Measurements from ENCODE around the gene ANKMY2.

Gene ANKMY2

GRCh38 chr7:16561943-16562342, 83.6 kb downstream of the ANKMY2 start:
- Histone ChIP-seq H3K9ac (ENCODE audit: low read depth in 1 of 2, low read length in 2 of 2) (no peak overlapping the region), H3K36me3 (ENCODE audit: control insufficient read depth in 1 of 2, insufficient read depth in 2 of 2, low read length in 2 of 2) (no peaks in the 10 kb centered on the region), H3K27ac (ENCODE audit: low read depth, low read length) (no peak overlapping the region), H3K4me1 (ENCODE audit: control insufficient read depth in 1 of 2, insufficient read depth in 2 of 2, low read length in 2 of 2) (no peaks in the 10 kb centered on the region), H3K27me3 (ENCODE audit: control insufficient read depth in 1 of 2, insufficient read depth in 2 of 2, low read length in 2 of 2) (no peaks in the 10 kb centered on the region), H3K9me3 (ENCODE audit: control insufficient read depth in 1 of 2, low read length in 2 of 2) (no peaks in the 10 kb centered on the region), H3K4me3 (ENCODE audit: low read depth in 1 of 2, low read length in 2 of 2) (no peak overlapping the region)

- no peak overlapping the region for H3K4me3 ChIP-seq (ENCODE audit: low read depth in 1 of 2, low read length in 2 of 2)
- no peaks in the 10 kb centered on the region for H3K4me1 ChIP-seq (ENCODE audit: control insufficient read depth in 1 of 2, insufficient read depth in 2 of 2, low read length in 2 of 2)
- H3K27ac ChIP-seq (ENCODE audit: low read depth, low read length): no peak overlapping the region
- H3K9ac ChIP-seq (ENCODE audit: low read depth in 1 of 2, low read length in 2 of 2): no peak overlapping the region
- no peaks in the 10 kb centered on the region for H3K9me3 ChIP-seq (ENCODE audit: control insufficient read depth in 1 of 2, low read length in 2 of 2)
- no peaks in the 10 kb centered on the region for H3K27me3 ChIP-seq (ENCODE audit: control insufficient read depth in 1 of 2, insufficient read depth in 2 of 2, low read length in 2 of 2)
- no peaks in the 10 kb centered on the region for H3K36me3 ChIP-seq (ENCODE audit: control insufficient read depth in 1 of 2, insufficient read depth in 2 of 2, low read length in 2 of 2)
Measured at GRCh38 chr7:16559497-16560179, 85.9 kb downstream of the ANKMY2 start.

- Histone ChIP-seq H3K27me3 (ENCODE audit: control insufficient read depth in 1 of 2, insufficient read depth in 2 of 2, low read length in 2 of 2) (no peaks in the 10 kb centered on the region), H3K9me3 (ENCODE audit: control insufficient read depth in 1 of 2, low read length in 2 of 2) (no peaks in the 10 kb centered on the region), H3K27ac (ENCODE audit: low read depth, low read length) (no peak overlapping the region), H3K4me3 (ENCODE audit: low read depth in 1 of 2, low read length in 2 of 2) (no peak overlapping the region), H3K9ac (ENCODE audit: low read depth in 1 of 2, low read length in 2 of 2) (no peak overlapping the region), H3K36me3 (ENCODE audit: control insufficient read depth in 1 of 2, insufficient read depth in 2 of 2, low read length in 2 of 2) (no peaks in the 10 kb centered on the region), H3K4me1 (ENCODE audit: control insufficient read depth in 1 of 2, insufficient read depth in 2 of 2, low read length in 2 of 2) (no peaks in the 10 kb centered on the region)
Measured at GRCh38 chr7:16558761-16559302, 86.7 kb downstream of the ANKMY2 start.

GRCh38 chr7:16556359-16556758, 89.2 kb downstream of the ANKMY2 start:
- Histone ChIP-seq H3K9ac (ENCODE audit: low read depth in 1 of 2, low read length in 2 of 2) (no peak overlapping the region), H3K4me3 (ENCODE audit: low read depth in 1 of 2, low read length in 2 of 2) (no peak overlapping the region), H3K4me1 (ENCODE audit: control insufficient read depth in 1 of 2, insufficient read depth in 2 of 2, low read length in 2 of 2) (no peaks in the 10 kb centered on the region), H3K27ac (ENCODE audit: low read depth, low read length) (no peak overlapping the region), H3K27me3 (ENCODE audit: control insufficient read depth in 1 of 2, insufficient read depth in 2 of 2, low read length in 2 of 2) (no peaks in the 10 kb centered on the region), H3K9me3 (ENCODE audit: control insufficient read depth in 1 of 2, low read length in 2 of 2) (no peaks in the 10 kb centered on the region), H3K36me3 (ENCODE audit: control insufficient read depth in 1 of 2, insufficient read depth in 2 of 2, low read length in 2 of 2) (no peaks in the 10 kb centered on the region)

- Histone ChIP-seq H3K4me1 (ENCODE audit: control insufficient read depth in 1 of 2, insufficient read depth in 2 of 2, low read length in 2 of 2) (no peaks in the 10 kb centered on the region), H3K27me3 (ENCODE audit: control insufficient read depth in 1 of 2, insufficient read depth in 2 of 2, low read length in 2 of 2) (no peaks in the 10 kb centered on the region), H3K36me3 (ENCODE audit: control insufficient read depth in 1 of 2, insufficient read depth in 2 of 2, low read length in 2 of 2) (no peaks in the 10 kb centered on the region)
Measured at GRCh38 chr7:16554518-16555236, 90.9 kb downstream of the ANKMY2 start.

GRCh38 chr7:16550671-16551070, 94.9 kb downstream of the ANKMY2 start:
- H3K27ac ChIP-seq (ENCODE audit: low read depth, low read length): no peak overlapping the region
- H3K9ac ChIP-seq (ENCODE audit: low read depth in 1 of 2, low read length in 2 of 2): no peak overlapping the region
- no peaks in the 10 kb centered on the region for H3K36me3 ChIP-seq (ENCODE audit: control insufficient read depth in 1 of 2, insufficient read depth in 2 of 2, low read length in 2 of 2)
- no peaks in the 10 kb centered on the region for H3K9me3 ChIP-seq (ENCODE audit: control insufficient read depth in 1 of 2, low read length in 2 of 2)
- H3K27me3 ChIP-seq (ENCODE audit: control insufficient read depth in 1 of 2, insufficient read depth in 2 of 2, low read length in 2 of 2): no peaks in the 10 kb centered on the region
- H3K4me3 ChIP-seq (ENCODE audit: low read depth in 1 of 2, low read length in 2 of 2): no peak overlapping the region
- H3K4me1 ChIP-seq (ENCODE audit: control insufficient read depth in 1 of 2, insufficient read depth in 2 of 2, low read length in 2 of 2): no peaks in the 10 kb centered on the region

More at GRCh38 chr7:16554518-16555236, 90.9 kb downstream of the ANKMY2 start:
- H3K9ac ChIP-seq (ENCODE audit: low read depth in 1 of 2, low read length in 2 of 2): no peak overlapping the region
- no peaks in the 10 kb centered on the region for H3K9me3 ChIP-seq (ENCODE audit: control insufficient read depth in 1 of 2, low read length in 2 of 2)
- H3K4me3 ChIP-seq (ENCODE audit: low read depth in 1 of 2, low read length in 2 of 2): no peak overlapping the region
- no peak overlapping the region for H3K27ac ChIP-seq (ENCODE audit: low read depth, low read length)

Measured in duodenal mucosa (tissue), 2 donors.